Activated T-cell treated with anti-CD3 and anti-CD28 coated beads for 4 hours (primary cell): ENCODE data around the gene PPP2R3B.

Source experiments
- DNase-seq: peaks from one replicate; pipeline ENCODE4 v3.0.0-alpha.2; 2020

Gene PPP2R3B

GRCh38 chrX:291411-291901 is 95.3 kb downstream of the PPP2R3B start:
- DNase-seq: no peak

GRCh38 chrX:290476-291166 is 96.1 kb downstream of the PPP2R3B start:
- DNase-seq: no peak

GRCh38 chrX:288561-288991 is 98.1 kb downstream of the PPP2R3B start:
- DNase-seq: no peak

GRCh38 chrX:287670-288069 is 99.0 kb downstream of the PPP2R3B start:
- no peak for DNase-seq

- DNase-seq: no peak
Measured at GRCh38 chrX:285076-285677, 101.5 kb downstream of the PPP2R3B start.
